Measurements from ENCODE around the gene CHCHD3.

Gene CHCHD3

GRCh38 chr7:132891554-132891953 is 190.3 kb downstream of the CHCHD3 start:
- no peak for ATAC-seq
- TF ChIP-seq TSHZ2 (CRISPR knock-in tag; IDR thresholded peaks at IDR 0.05) = no peak
- TF ChIP-seq GLIS3 (CRISPR knock-in tag; IDR thresholded peaks at IDR 0.05) = no peak
- no peak for TF ChIP-seq ZC3H10 (CRISPR knock-in tag; IDR thresholded peaks at IDR 0.05)
- no peak for TF ChIP-seq PATZ1 (CRISPR knock-in tag; IDR thresholded peaks at IDR 0.05; ENCODE audit: borderline replicate concordance)
- TF ChIP-seq OSR1 (CRISPR knock-in tag; IDR thresholded peaks at IDR 0.05) = no peak

- TF ChIP-seq PATZ1 (CRISPR knock-in tag; IDR thresholded peaks at IDR 0.05; ENCODE audit: borderline replicate concordance) (no peak), CREB5 (CRISPR knock-in tag; IDR thresholded peaks at IDR 0.05; ENCODE audit: low read depth) (no peak), RARB (CRISPR knock-in tag; IDR thresholded peaks at IDR 0.05) (no peak), ESRRG (CRISPR knock-in tag; IDR thresholded peaks at IDR 0.05) (no peak), TCF4 (CRISPR knock-in tag; IDR thresholded peaks at IDR 0.05; ENCODE audit: borderline replicate concordance) (no peak), ARNTL (CRISPR knock-in tag; IDR thresholded peaks at IDR 0.05; ENCODE audit: borderline replicate concordance, low read depth) (no peak), OSR1 (CRISPR knock-in tag; IDR thresholded peaks at IDR 0.05) (no peak), POU6F1 (CRISPR knock-in tag; IDR thresholded peaks at IDR 0.05; ENCODE audit: borderline replicate concordance, low read depth) (no peak), ZNF8 (CRISPR knock-in tag; IDR thresholded peaks at IDR 0.05) (no peak), ISL1 (CRISPR knock-in tag; IDR thresholded peaks at IDR 0.05) (no peak), ZNF565 (CRISPR knock-in tag; conservative IDR thresholded peaks at IDR 0.05; ENCODE audit: low read depth) (no peak), ZFP3 (CRISPR knock-in tag; IDR thresholded peaks at IDR 0.05) (no peak), CSDC2 (CRISPR knock-in tag; IDR thresholded peaks at IDR 0.05) (no peak), SNAI2 (CRISPR knock-in tag; IDR thresholded peaks at IDR 0.05) (no peak), ZFP30 (CRISPR knock-in tag; IDR thresholded peaks at IDR 0.05) (no peak), GLIS3 (CRISPR knock-in tag; IDR thresholded peaks at IDR 0.05) (no peak), TSHZ2 (CRISPR knock-in tag; IDR thresholded peaks at IDR 0.05) (no peak), CSRNP3 (CRISPR knock-in tag; IDR thresholded peaks at IDR 0.05) (no peak), ZC3H10 (CRISPR knock-in tag; IDR thresholded peaks at IDR 0.05) (no peak)
- ATAC-seq = no peak
These were observed 199.0 kb downstream of the CHCHD3 start for GRCh38 chr7:132882714-132883428.

All from SK-N-SH treated with all-trans-retinoic acid at 6 μM for 48 hours (cell line).